Renal cortex interstitium (tissue), 3 donors: ENCODE results near the gene TRIM25. TPM values are rescaled to one million over a fixed set of nuclear protein-coding genes. Genes with fewer than 3 reads are reported as not detected.

Experiments
- polyA plus RNA-seq, 3 donors: library from polyadenylated mRNA; unstranded; fragments of 120-200 nt; gene quantifications; one replicate each; pipeline ENCODE4 v1.2.1, GENCODE V29; 2013; ENCODE audit not compliant: insufficient read length in 3 of 3

Gene TRIM25
- polyA plus RNA-seq, 3 donors, result 27.9 to 35.5 (median 32.9) TPM

Other genes with a start within 250 kb of the TRIM25 start
- gene C17orf67, start 80.1 kb downstream of the TRIM25 start, polyA plus RNA-seq, result 1 to 10 TPM in 2 of 3 donors, under 1 TPM in 1; 0.70 to 2.2 (median 1.3) TPM
- 1 to 10 TPM; 3.1 to 6.3 (median 4.9) TPM for gene DGKE, start 79.9 kb downstream of the TRIM25 start, polyA plus RNA-seq
- 10 to 100 TPM; 28.9 to 33.4 (median 29.2) TPM for gene COIL, start 47.0 kb upstream of the TRIM25 start, polyA plus RNA-seq
- gene SCPEP1, start 64.1 kb upstream of the TRIM25 start, polyA plus RNA-seq, result 10 to 100 TPM; 73.2 to 94.7 (median 76.2) TPM
- gene AKAP1, start 171.2 kb upstream of the TRIM25 start, polyA plus RNA-seq, result 10 to 100 TPM; 32.5 to 37.0 (median 33.4) TPM